SK-N-SH (cell line): ENCODE results near the gene UNC13B. TPM values are rescaled to one million over a fixed set of nuclear protein-coding genes. Genes with fewer than 3 reads are reported as not detected.
A peak's percentile ranks its signal among the peaks of the same experiment; 100 is the strongest.

ENCODE experiments used
- CTCF ChIA-PET: fragments of 300-600, 350-600 bp; formaldehyde crosslinking; extraction: SDS; loops from one replicate; lab custom pipeline; 2021; lab: Yijun Ruan, JAX
- POLR2A ChIA-PET: fragments of 350-600 bp; sonication (Branson Sonifier 250); formaldehyde crosslinking; extraction: SDS; loops from one replicate; lab custom pipeline; 2020; ENCODE audit warnings: antibody characterized with exemption, inconsistent platforms; lab: Yijun Ruan, JAX
- DNase-seq: peaks from one replicate; pipeline ENCODE4 v3.0.0; 2012
- H2AFZ ChIP-seq: fragments of 200-600 bp; sonication (generic); 2 replicates; pipeline ENCODE4 v1.8.1; 2016; ENCODE audit warnings: antibody characterized with exemption, mild to moderate bottlenecking, low read depth
- H3F3A ChIP-seq: fragments of 200-600 bp; sonication (generic); replicated peaks from 2 replicates; pipeline ENCODE3; 2016; ENCODE audit warnings: antibody characterized with exemption, mild to moderate bottlenecking; ENCODE audit not compliant: insufficient read depth
- H3K27ac ChIP-seq, 2 experiments: fragments of 200-500 bp in 1 of 2; fragments of 200-600 bp in 1 of 2; sonication (Bioruptor generic) in 1 of 2; sonication (generic), shearing (Covaris generic) in 1 of 2; 2 replicates each; pipeline versions ENCODE4 v1.5.1 to v1.6.1; 2014 to 2016; ENCODE audit warnings: low read depth in 2 of 2, inconsistent platforms in 1 of 2, low read length in 1 of 2, mild to moderate bottlenecking in 1 of 2, mixed read lengths in 1 of 2
- H3K27me3 ChIP-seq: fragments of 200-600 bp; sonication (generic), shearing (Covaris generic); 2 replicates; pipeline ENCODE4 v1.6.1; 2016; ENCODE audit warnings: mixed run types; ENCODE audit not compliant: insufficient read depth
- H3K36me3 ChIP-seq, 2 experiments: fragments of 200-500 bp in 1 of 2; fragments of 200-600 bp in 1 of 2; sonication (Bioruptor generic) in 1 of 2; sonication (generic) in 1 of 2; replicated peaks in 1 of 2; 2 replicates each; pipeline versions ENCODE3 to v1.5.1; 2014 to 2016; ENCODE audit warnings: low read length in 1 of 2, mild to moderate bottlenecking in 1 of 2; ENCODE audit not compliant: insufficient read depth in 2 of 2, control insufficient read depth in 1 of 2
- H3K4me1 ChIP-seq, 2 experiments: fragments of 200-500 bp in 1 of 2; fragments of 200-600 bp in 1 of 2; sonication (Bioruptor generic) in 1 of 2; sonication (generic), shearing (Covaris generic) in 1 of 2; 2 replicates each; pipeline versions ENCODE4 v1.5.1 to v1.6.1; 2014 to 2016; ENCODE audit warnings: low read depth in 1 of 2, low read length in 1 of 2, mixed run types in 1 of 2; ENCODE audit not compliant: insufficient read depth in 2 of 2, control insufficient read depth in 1 of 2
- H3K4me2 ChIP-seq: fragments of 200-600 bp; sonication (generic), shearing (Covaris generic); 2 replicates; pipeline ENCODE4 v1.6.1; 2017; ENCODE audit warnings: mixed run types
- H3K4me3 ChIP-seq, 2 experiments: fragments of 200-500 bp in 1 of 2; fragments of 200-600 bp in 1 of 2; sonication (Bioruptor generic) in 1 of 2; sonication (generic), shearing (Covaris generic) in 1 of 2; 2 replicates each; pipeline versions ENCODE4 v1.5.1 to v1.8.1; 2014 to 2016; ENCODE audit warnings: low read depth in 2 of 2, inconsistent platforms in 1 of 2, low read length in 1 of 2, mild to moderate bottlenecking in 1 of 2, mixed read lengths in 1 of 2, moderate library complexity in 1 of 2
- H3K79me2 ChIP-seq: fragments of 200-600 bp; sonication (generic); 2 replicates; pipeline ENCODE4 v1.8.1; 2017; ENCODE audit warnings: mild to moderate bottlenecking; ENCODE audit not compliant: insufficient read depth
- H3K9ac ChIP-seq: fragments of 200-600 bp; sonication (generic); 2 replicates; pipeline ENCODE4 v1.6.1; 2017; ENCODE audit warnings: mixed run types
- H3K9me2 ChIP-seq: fragments of 200-600 bp; sonication (generic); 2 replicates; pipeline ENCODE4 v1.6.1; 2017; ENCODE audit warnings: mixed run types
- H3K9me3 ChIP-seq: fragments of 200-600 bp; sonication (generic); 2 replicates; pipeline ENCODE4 v1.6.1; 2017; ENCODE audit warnings: mixed run types, mild to moderate bottlenecking, moderate library complexity
- H4K20me1 ChIP-seq: fragments of 200-600 bp; sonication (generic); 2 replicates; pipeline ENCODE4 v1.6.1; 2017; ENCODE audit warnings: mild to moderate bottlenecking, mixed run types; ENCODE audit not compliant: insufficient read depth
- CTCF ChIP-seq: fragments of 200-600 bp; sonication (generic); IDR thresholded peaks from 2 replicates; pipeline ENCODE4 v1.6.1; 2017; ENCODE audit warnings: antibody characterized with exemption, mild to moderate bottlenecking, moderate library complexity
- EP300 ChIP-seq, 2 experiments: IDR thresholded peaks; 2 replicates each; pipeline versions ENCODE4 v1.4.0 to v1.6.1; 2012; ENCODE audit warnings: borderline replicate concordance in 1 of 2, low read depth in 1 of 2, low read length in 1 of 2
- EZH2phosphoT487 ChIP-seq: fragments of 200-600 bp; sonication (generic); IDR thresholded peaks from 2 replicates; pipeline ENCODE4 v1.6.1; 2017; ENCODE audit warnings: low read depth, mixed run types, mild to moderate bottlenecking, antibody characterized with exemption, moderate library complexity, borderline replicate concordance
- FOXJ3 ChIP-seq: sonication (generic); formaldehyde crosslinking; IDR thresholded peaks from 2 replicates; pipeline ENCODE4 v1.5.1; 2020; ENCODE audit warnings: mild to moderate bottlenecking, missing genetic modification reagents
- GABPA ChIP-seq: IDR thresholded peaks from 2 replicates; pipeline ENCODE4 v1.4.0; 2012; ENCODE audit warnings: low read depth, mild to moderate bottlenecking
- GATA2 ChIP-seq: sonication (generic); formaldehyde crosslinking; IDR thresholded peaks from 2 replicates; pipeline ENCODE4 v1.5.0; 2020; ENCODE audit warnings: mild to moderate bottlenecking, missing genetic modification reagents
- MAX ChIP-seq: IDR thresholded peaks from 2 replicates; pipeline ENCODE4 v1.4.0; 2012; ENCODE audit warnings: low read depth
- MEF2A ChIP-seq: IDR thresholded peaks from 2 replicates; pipeline ENCODE4 v1.4.0; 2012; ENCODE audit warnings: low read depth, borderline replicate concordance
- MXI1 ChIP-seq: IDR thresholded peaks from 2 replicates; pipeline ENCODE4 v1.6.1; 2012; ENCODE audit warnings: mild to moderate bottlenecking, low read depth, low read length, improper control_type of control experiment
- NFIC ChIP-seq: IDR thresholded peaks from 2 replicates; pipeline ENCODE4 v1.4.0; 2012; ENCODE audit warnings: borderline replicate concordance
- NRF1 ChIP-seq: IDR thresholded peaks from 2 replicates; pipeline ENCODE4 v1.6.1; 2012; ENCODE audit warnings: low read depth, mild to moderate bottlenecking, low read length
- PBX3 ChIP-seq: IDR thresholded peaks from 2 replicates; pipeline ENCODE4; 2012
- POLR2AphosphoS5 ChIP-seq: IDR thresholded peaks from 2 replicates; pipeline ENCODE4 v1.6.1; 2012; ENCODE audit warnings: low read depth, low read length
- RFX5 ChIP-seq: IDR thresholded peaks from 2 replicates; pipeline ENCODE4 v1.6.1; 2012; ENCODE audit warnings: mild to moderate bottlenecking, improper control_type of control experiment, low read length
- SIN3A ChIP-seq: IDR thresholded peaks from 2 replicates; pipeline ENCODE4 v1.6.1; 2012; ENCODE audit warnings: low read depth, mild to moderate bottlenecking, low read length, moderate library complexity, borderline replicate concordance
- TAF1 ChIP-seq: IDR thresholded peaks from 2 replicates; pipeline ENCODE4 v1.6.1; 2012; ENCODE audit warnings: low read depth, mild to moderate bottlenecking, low read length, moderate library complexity, borderline replicate concordance
- TEAD4 ChIP-seq: IDR thresholded peaks from 2 replicates; pipeline ENCODE4 v1.4.0; 2012; ENCODE audit warnings: mild to moderate bottlenecking, borderline replicate concordance; ENCODE audit not compliant: insufficient read depth
- USF2 ChIP-seq: fragments of 150-350 bp; IDR thresholded peaks from 2 replicates; pipeline ENCODE4 v1.6.1; 2017; ENCODE audit warnings: antibody characterized with exemption, low read length, low read depth, borderline replicate concordance
- WGBS: methylation state at CpG from one replicate; pipeline ENCODE4 v1.1.6; 2017; ENCODE audit warnings: low lambda C conversion rate; 5-methylcytosine and 5-hydroxymethylcytosine counted together
- polyA plus RNA-seq, 3 experiments: library from polyadenylated mRNA; depleted of rRNA; stranded (reverse); fragments of >200 nt; gene quantifications; 2 replicates each; pipeline ENCODE4 v1.2.3, GENCODE V29; 2012

The UNC13B gene
- polyA plus RNA-seq, 1 of the 3 experiments (the other 2 are of a cell fraction): 8.1 TPM

- 75% methylated on average over 8 of the region's 8 CpGs for WGBS
- POLR2A ChIA-PET: no interaction called here
- no peak for DNase-seq
Measured at GRCh38 chr9:35136866-35137265, 24.9 kb upstream of the UNC13B start.

GRCh38 chr9:35140093-35140492, 21.7 kb upstream of the UNC13B start:
- Histone ChIP-seq H3K4me3 (no peak overlapping the region), H3K9me2 (no peaks in the 10 kb centered on the region), H4K20me1 (no peaks in the 10 kb centered on the region), H3K4me1 (no peaks in the 10 kb centered on the region), H3K27ac (no peak overlapping the region), H3K4me2 (no peak overlapping the region), H2AFZ (0 out of 2 replicates have a peak overlapping the region, but pooled peaks have one; percentile 35), H3K36me3 (no peaks in the 10 kb centered on the region), H3K9ac (no peak overlapping the region), H3K27me3 (no peaks in the 10 kb centered on the region), H3F3A (no peaks in the 10 kb centered on the region), H3K79me2 (no peaks in the 10 kb centered on the region), H3K9me3 (no peaks in the 10 kb centered on the region)
- CTCF ChIA-PET: no interaction called here
- POLR2A ChIA-PET: no interaction called here
- DNase-seq: no peak
- no peak for TF ChIP-seq MEF2A
- TF ChIP-seq NFIC: no peak
- no peak for TF ChIP-seq EP300 (IDR thresholded peaks at IDR 0.05; ENCODE audit: borderline replicate concordance in 1 of 2, low read depth in 1 of 2, low read length in 1 of 2)
- no peak for TF ChIP-seq USF2
- TF ChIP-seq MXI1: no peak
- TF ChIP-seq PBX3: no peak
- TF ChIP-seq POLR2AphosphoS5: no peak
- TF ChIP-seq NRF1: no peak
- no peak for TF ChIP-seq SIN3A
- no peak for TF ChIP-seq TEAD4
- no peak for TF ChIP-seq GATA2
- no peak for TF ChIP-seq TAF1
- TF ChIP-seq RFX5: no peak
- WGBS: 31% methylated on average over 2 of the region's 2 CpGs

More at GRCh38 chr9:35136866-35137265, 24.9 kb upstream of the UNC13B start:
- H3K27ac ChIP-seq: no peak overlapping the region
- H3K9me2 ChIP-seq: no peaks in the 10 kb centered on the region
- no peak overlapping the region for H2AFZ ChIP-seq
- H3K9me3 ChIP-seq: peaks cover 3% of the 10 kb centered on the region; the same call in 1 of the 2 replicates
- H3F3A ChIP-seq: no peaks in the 10 kb centered on the region
- H3K4me1 ChIP-seq: no peaks in the 10 kb centered on the region
- TF ChIP-seq CTCF: no peak
- no peak for TF ChIP-seq FOXJ3 (CRISPR knock-in tag)
- TF ChIP-seq MAX: no peak
- no peak for TF ChIP-seq PBX3
- no peak for TF ChIP-seq EZH2phosphoT487
- TF ChIP-seq TEAD4: no peak
- no peak for TF ChIP-seq GABPA
- no peaks in the 10 kb centered on the region for H3K27me3 ChIP-seq
- CTCF ChIA-PET: no interaction called here
- H3K4me2 ChIP-seq: no peak overlapping the region
- no peaks in the 10 kb centered on the region for H3K79me2 ChIP-seq
- H3K9ac ChIP-seq: no peak overlapping the region
- no peaks in the 10 kb centered on the region for H3K36me3 ChIP-seq
- H4K20me1 ChIP-seq: no peaks in the 10 kb centered on the region
- no peak overlapping the region for H3K4me3 ChIP-seq
